WTC11 (cell line): ENCODE data around the gene EXOC4. TPM values are rescaled to one million over a fixed set of nuclear protein-coding genes. Genes with fewer than 3 reads are reported as not detected.

Experiments
- ATAC-seq: fragments of 200-7000 bp; cut with Tn5 transposase; 2 replicates; pipeline ENCODE4 v1.10.0; 2021; ENCODE audit warnings: mild to moderate bottlenecking, moderate library complexity
- CTCF ChIA-PET: fragments of 300-600 bp; sonication (Branson Sonifier 250); formaldehyde crosslinking; loops from one replicate; lab custom pipeline; 2021; ENCODE audit warnings: antibody characterized with exemption; lab: Charles Lee
- POLR2A ChIA-PET: fragments of 350-600 bp; sonication (Branson Sonifier 250); formaldehyde crosslinking; loops from one replicate; lab custom pipeline; 2021; ENCODE audit warnings: antibody characterized with exemption; lab: Charles Lee
- DNase-seq: peaks from one replicate; pipeline ENCODE4 v3.0.0; 2021; ENCODE audit warnings: low spot score
- H3K27ac Mint-ChIP-seq: 2 replicates; pipeline ENCODE4 v1.8.0; 2021; ENCODE audit warnings: mixed read lengths
- H3K27me3 Mint-ChIP-seq: 2 replicates; pipeline ENCODE4 v1.8.0; 2021; ENCODE audit warnings: low read depth, mild to moderate bottlenecking, moderate library complexity, mixed read lengths
- H3K36me3 Mint-ChIP-seq: 2 replicates; pipeline ENCODE4 v1.8.0; 2021; ENCODE audit warnings: mixed read lengths
- H3K4me1 Mint-ChIP-seq: 2 replicates; pipeline ENCODE4 v1.8.0; 2022; ENCODE audit warnings: mixed read lengths
- H3K4me3 Mint-ChIP-seq: 2 replicates; pipeline ENCODE4 v1.8.0; 2021; ENCODE audit warnings: mild to moderate bottlenecking, moderate library complexity, mixed read lengths
- H3K9me3 Mint-ChIP-seq: 2 replicates; pipeline ENCODE4 v1.8.0; 2021; ENCODE audit warnings: mixed read lengths
- E2F4 ChIP-seq: sonication (generic); formaldehyde crosslinking; IDR thresholded peaks from 2 replicates; pipeline ENCODE4 v1.8.1; 2022; ENCODE audit warnings: low read depth, mild to moderate bottlenecking, moderate library complexity, missing genetic modification reagents, borderline replicate concordance
- ETV6 ChIP-seq: sonication (generic); formaldehyde crosslinking; IDR thresholded peaks from 2 replicates; pipeline ENCODE4 v1.8.1; 2022; ENCODE audit warnings: mild to moderate bottlenecking, missing genetic modification reagents
- FOXP1 ChIP-seq: sonication (generic); formaldehyde crosslinking; IDR thresholded peaks from 2 replicates; pipeline ENCODE4 v1.8.0; 2022; ENCODE audit warnings: missing genetic modification reagents, mild to moderate bottlenecking, moderate library complexity, borderline replicate concordance
- KAT7 ChIP-seq: sonication (generic); formaldehyde crosslinking; IDR thresholded peaks from 2 replicates; pipeline ENCODE4 v1.8.1; 2023; ENCODE audit warnings: missing genetic modification reagents, mild to moderate bottlenecking, borderline replicate concordance
- NFE2L1 ChIP-seq: sonication (generic); formaldehyde crosslinking; IDR thresholded peaks from 2 replicates; pipeline ENCODE4 v1.8.1; 2023; ENCODE audit warnings: missing genetic modification reagents
- NFYB ChIP-seq: sonication (generic); formaldehyde crosslinking; conservative IDR thresholded peaks from 2 replicates; pipeline ENCODE4 v1.8.0; 2022; ENCODE audit warnings: low read depth, missing genetic modification reagents
- OVOL2 ChIP-seq: fragments of 250-450 bp; sonication (Bioruptor Pico); IDR thresholded peaks from 2 replicates; pipeline ENCODE4 v1.9.0; 2021; ENCODE audit warnings: mild to moderate bottlenecking, borderline replicate concordance
- PRRX2 ChIP-seq: fragments of 250-450 bp; sonication (Bioruptor Pico); IDR thresholded peaks from 2 replicates; pipeline ENCODE4 v1.8.0; 2021; ENCODE audit warnings: mild to moderate bottlenecking
- STAT6 ChIP-seq: sonication (generic); formaldehyde crosslinking; conservative IDR thresholded peaks from 2 replicates; pipeline ENCODE4 v1.8.1; 2023; ENCODE audit warnings: mild to moderate bottlenecking, low read depth, missing genetic modification reagents, moderate library complexity
- TP53 ChIP-seq: sonication (generic); formaldehyde crosslinking; IDR thresholded peaks from 2 replicates; pipeline ENCODE4 v1.8.1; 2023; ENCODE audit warnings: mild to moderate bottlenecking, missing genetic modification reagents
- ZNF396 ChIP-seq: fragments of 250-450 bp; sonication (Bioruptor Pico); IDR thresholded peaks from 2 replicates; pipeline ENCODE4 v1.8.0; 2021; ENCODE audit warnings: mild to moderate bottlenecking, moderate library complexity, borderline replicate concordance
- ZNF671 ChIP-seq: fragments of 250-450 bp; sonication (Bioruptor Pico); IDR thresholded peaks from 2 replicates; pipeline ENCODE4 v1.8.0; 2021; ENCODE audit warnings: mild to moderate bottlenecking
- total RNA-seq: library from RNA; stranded (reverse); gene quantifications from 3 replicates; pipeline ENCODE4 v1.2.3, GENCODE V29; 2021
- TF ChIP-seq, protein P1 (sequence below): sonication (generic); formaldehyde crosslinking; IDR thresholded peaks from 2 replicates; pipeline ENCODE4 v1.8.1; 2023; ENCODE audit warnings: mild to moderate bottlenecking, missing genetic modification reagents, borderline replicate concordance
- TF ChIP-seq, protein P2 (sequence below): fragments of 250-450 bp; sonication (Bioruptor Pico); IDR thresholded peaks from 2 replicates; pipeline ENCODE4 v1.9.0; 2021; ENCODE audit warnings: moderate library complexity, mild to moderate bottlenecking, inconsistent platforms, borderline replicate concordance

Gene EXOC4
- total RNA-seq, 1 experiment from 2014 or later, result 62.0 TPM

- TF ChIP-seq, protein P1, sequence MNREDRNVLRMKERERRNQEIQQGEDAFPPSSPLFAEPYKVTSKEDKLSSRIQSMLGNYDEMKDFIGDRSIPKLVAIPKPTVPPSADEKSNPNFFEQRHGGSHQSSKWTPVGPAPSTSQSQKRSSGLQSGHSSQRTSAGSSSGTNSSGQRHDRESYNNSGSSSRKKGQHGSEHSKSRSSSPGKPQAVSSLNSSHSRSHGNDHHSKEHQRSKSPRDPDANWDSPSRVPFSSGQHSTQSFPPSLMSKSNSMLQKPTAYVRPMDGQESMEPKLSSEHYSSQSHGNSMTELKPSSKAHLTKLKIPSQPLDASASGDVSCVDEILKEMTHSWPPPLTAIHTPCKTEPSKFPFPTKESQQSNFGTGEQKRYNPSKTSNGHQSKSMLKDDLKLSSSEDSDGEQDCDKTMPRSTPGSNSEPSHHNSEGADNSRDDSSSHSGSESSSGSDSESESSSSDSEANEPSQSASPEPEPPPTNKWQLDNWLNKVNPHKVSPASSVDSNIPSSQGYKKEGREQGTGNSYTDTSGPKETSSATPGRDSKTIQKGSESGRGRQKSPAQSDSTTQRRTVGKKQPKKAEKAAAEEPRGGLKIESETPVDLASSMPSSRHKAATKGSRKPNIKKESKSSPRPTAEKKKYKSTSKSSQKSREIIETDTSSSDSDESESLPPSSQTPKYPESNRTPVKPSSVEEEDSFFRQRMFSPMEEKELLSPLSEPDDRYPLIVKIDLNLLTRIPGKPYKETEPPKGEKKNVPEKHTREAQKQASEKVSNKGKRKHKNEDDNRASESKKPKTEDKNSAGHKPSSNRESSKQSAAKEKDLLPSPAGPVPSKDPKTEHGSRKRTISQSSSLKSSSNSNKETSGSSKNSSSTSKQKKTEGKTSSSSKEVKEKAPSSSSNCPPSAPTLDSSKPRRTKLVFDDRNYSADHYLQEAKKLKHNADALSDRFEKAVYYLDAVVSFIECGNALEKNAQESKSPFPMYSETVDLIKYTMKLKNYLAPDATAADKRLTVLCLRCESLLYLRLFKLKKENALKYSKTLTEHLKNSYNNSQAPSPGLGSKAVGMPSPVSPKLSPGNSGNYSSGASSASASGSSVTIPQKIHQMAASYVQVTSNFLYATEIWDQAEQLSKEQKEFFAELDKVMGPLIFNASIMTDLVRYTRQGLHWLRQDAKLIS (CRISPR knock-in tag), result no peak
- TF ChIP-seq STAT6 (CRISPR knock-in tag) (no peak), NFE2L1 (CRISPR knock-in tag) (no peak), ZNF671 (CRISPR knock-in tag) (no peak), E2F4 (CRISPR knock-in tag) (no peak)
Observed at GRCh38 chr7:133484086-133484485, 231.2 kb downstream of the EXOC4 start (continued).

GRCh38 chr7:133489906-133490305, 237.0 kb downstream of the EXOC4 start:
- H3K36me3 Mint-ChIP-seq, result no peaks in the 10 kb centered on the region
- H3K27ac Mint-ChIP-seq, result no peak overlapping the region
- no peaks in the 10 kb centered on the region for H3K9me3 Mint-ChIP-seq
- no peak overlapping the region for H3K4me3 Mint-ChIP-seq
- POLR2A ChIA-PET, result no interaction called here
- CTCF ChIA-PET, result no interaction called here
- H3K27me3 Mint-ChIP-seq, result no peaks in the 10 kb centered on the region
- DNase-seq (no peak), ATAC-seq (peak; percentile 79)
- TF ChIP-seq, protein P2, sequence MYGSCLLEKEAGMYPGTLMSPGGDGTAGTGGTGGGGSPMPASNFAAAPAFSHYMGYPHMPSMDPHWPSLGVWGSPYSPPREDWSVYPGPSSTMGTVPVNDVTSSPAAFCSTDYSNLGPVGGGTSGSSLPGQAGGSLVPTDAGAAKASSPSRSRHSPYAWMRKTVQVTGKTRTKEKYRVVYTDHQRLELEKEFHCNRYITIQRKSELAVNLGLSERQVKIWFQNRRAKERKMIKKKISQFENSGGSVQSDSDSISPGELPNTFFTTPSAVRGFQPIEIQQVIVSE (CRISPR knock-in tag), result no peak
- no peak for TF ChIP-seq KAT7
- TF ChIP-seq E2F4 (CRISPR knock-in tag), result no peak
- no peak for TF ChIP-seq FOXP1 (CRISPR knock-in tag)
- no peak for TF ChIP-seq PRRX2 (CRISPR knock-in tag)
- TF ChIP-seq ZNF396 (CRISPR knock-in tag), result no peak
- TF ChIP-seq OVOL2 (CRISPR knock-in tag), result no peak
- no peak for TF ChIP-seq ETV6
- no peak for TF ChIP-seq TP53 (CRISPR knock-in tag)
- no peak for TF ChIP-seq NFYB (CRISPR knock-in tag)
- no peaks in the 10 kb centered on the region; the same call in 1 of the 2 replicates for H3K4me1 Mint-ChIP-seq
